Neural cell (in vitro differentiated cells): ENCODE data around the gene SH3YL1. TPM values are rescaled to one million over a fixed set of nuclear protein-coding genes. Genes with fewer than 3 reads are reported as not detected.

ENCODE experiments used
- H2AFZ ChIP-seq: fragments of 200-600, 300-800 bp; sonication (generic), shearing (Covaris generic); 2 replicates; pipeline ENCODE4 v1.6.0; 2014; ENCODE audit warnings: low read depth, mild to moderate bottlenecking, antibody characterized with exemption, low read length, moderate library complexity
- H3F3A ChIP-seq: fragments of 200-600 bp; shearing (Covaris generic); 2 replicates; pipeline ENCODE4 v1.6.1; 2016; ENCODE audit warnings: mild to moderate bottlenecking, moderate library complexity, mixed read lengths, antibody characterized with exemption, low read length; ENCODE audit not compliant: insufficient read depth, poor library complexity, severe bottlenecking
- H3K27ac ChIP-seq: fragments of 200-600, 300-800 bp; sonication (generic), shearing (Covaris generic); 2 replicates; pipeline ENCODE4 v1.5.1; 2014; ENCODE audit warnings: mild to moderate bottlenecking, low read length, moderate library complexity
- H3K27me3 ChIP-seq: fragments of 300-800, 200-600 bp; sonication (generic), shearing (Covaris generic); 2 replicates; pipeline ENCODE4 v1.6.0; 2014; ENCODE audit warnings: mild to moderate bottlenecking, low read depth, low read length, moderate library complexity; ENCODE audit not compliant: insufficient read depth
- H3K36me3 ChIP-seq: fragments of 300-800, 200-600 bp; sonication (generic), shearing (Covaris generic); 2 replicates; pipeline ENCODE4 v1.5.1; 2014; ENCODE audit warnings: mild to moderate bottlenecking, antibody characterized with exemption, low read length, moderate library complexity; ENCODE audit not compliant: insufficient read depth
- H3K4me2 ChIP-seq: fragments of 300-800, 200-600 bp; sonication (generic), shearing (Covaris generic); 2 replicates; pipeline ENCODE4 v1.6.0; 2014; ENCODE audit warnings: mild to moderate bottlenecking, low read length
- H3K4me3 ChIP-seq: fragments of 300-800, 200-600 bp; sonication (generic), shearing (Covaris generic); 2 replicates; pipeline ENCODE4 v1.5.1; 2014; ENCODE audit warnings: mild to moderate bottlenecking, low read length, moderate library complexity
- H3K79me2 ChIP-seq: fragments of 200-600 bp; shearing (Covaris generic); replicated peaks from 2 replicates; pipeline ENCODE4 v1.6.0; 2014; ENCODE audit warnings: mild to moderate bottlenecking, low read length, moderate library complexity; ENCODE audit not compliant: insufficient read depth
- H3K9ac ChIP-seq: fragments of 300-800, 200-600 bp; sonication (generic), shearing (Covaris generic); 2 replicates; pipeline ENCODE4 v1.6.1; 2016; ENCODE audit warnings: mild to moderate bottlenecking, low read length, mixed read lengths
- H3K9me2 ChIP-seq: fragments of 200-600 bp; shearing (Covaris generic); 2 replicates; pipeline ENCODE4 v1.6.1; 2016; ENCODE audit warnings: mild to moderate bottlenecking, low read length, mixed read lengths; ENCODE audit not compliant: insufficient read depth
- H3K9me3 ChIP-seq: fragments of 200-600, 300-800 bp; sonication (generic), shearing (Covaris generic); 2 replicates; pipeline ENCODE4 v1.6.1; 2016; ENCODE audit warnings: mild to moderate bottlenecking, mixed run types, low read length, moderate library complexity, mixed read lengths
- H4K20me1 ChIP-seq: fragments of 200-600 bp; shearing (Covaris generic); 2 replicates; pipeline ENCODE4 v1.6.1; 2016; ENCODE audit warnings: mild to moderate bottlenecking, mixed run types; ENCODE audit not compliant: insufficient read depth
- CTCF ChIP-seq: fragments of 450-650 bp; IDR thresholded peaks from 2 replicates; pipeline ENCODE4 v1.5.1; 2014; ENCODE audit warnings: antibody characterized with exemption, mild to moderate bottlenecking, moderate library complexity; ENCODE audit not compliant: poor library complexity, severe bottlenecking
- EP300 ChIP-seq: fragments of 450-650 bp; conservative IDR thresholded peaks from 2 replicates; pipeline ENCODE4 v1.6.1; 2014; ENCODE audit warnings: antibody characterized with exemption, mild to moderate bottlenecking, moderate library complexity; ENCODE audit not compliant: poor library complexity, severe bottlenecking
- EZH2 ChIP-seq: fragments of 200-600, 300-800 bp; shearing (Covaris generic), sonication (generic); IDR thresholded peaks from 2 replicates; pipeline ENCODE4 v1.6.1; 2014; ENCODE audit warnings: antibody characterized with exemption, low read length, borderline replicate concordance, mild to moderate bottlenecking; ENCODE audit not compliant: insufficient read depth, poor library complexity, severe bottlenecking
- MXI1 ChIP-seq: fragments of 450-650 bp; conservative IDR thresholded peaks from 2 replicates; pipeline ENCODE4 v1.6.1; 2014; ENCODE audit warnings: antibody characterized with exemption, mild to moderate bottlenecking; ENCODE audit not compliant: poor library complexity, severe bottlenecking
- POLR2AphosphoS5 ChIP-seq: IDR thresholded peaks from 2 replicates; pipeline ENCODE4 v1.6.1; 2012
- RAD21 ChIP-seq: fragments of 450-650 bp; conservative IDR thresholded peaks from 2 replicates; pipeline ENCODE4 v1.6.1; 2014; ENCODE audit warnings: antibody characterized with exemption, mild to moderate bottlenecking, moderate library complexity
- SMC3 ChIP-seq: fragments of 450-650 bp; conservative IDR thresholded peaks from 2 replicates; pipeline ENCODE4 v1.6.1; 2014; ENCODE audit warnings: antibody characterized with exemption, mild to moderate bottlenecking, moderate library complexity; ENCODE audit not compliant: poor library complexity
- TAF1 ChIP-seq: IDR thresholded peaks from 2 replicates; pipeline ENCODE4 v1.6.1; 2012; ENCODE audit warnings: low read depth
- polyA plus RNA-seq: library from polyadenylated mRNA; depleted of rRNA; stranded (reverse); fragments of >200 nt; gene quantifications from 2 replicates; pipeline ENCODE4 v1.2.3, GENCODE V29; 2014
- TF ChIP-seq, protein P1 (sequence below): IDR thresholded peaks from 2 replicates; pipeline ENCODE4 v1.6.1; 2012; ENCODE audit warnings: borderline replicate concordance

Gene SH3YL1
- polyA plus RNA-seq, 1 donor from 2014 or later: 70.6 TPM

GRCh38 chr2:287471-287885 lies 23.6 kb upstream of the SH3YL1 start:
- Histone ChIP-seq H3K9me3 (no peaks in the 10 kb centered on the region), H3F3A (peaks cover 2% of the 10 kb centered on the region), H3K79me2 (no peaks in the 10 kb centered on the region), H3K9me2 (no peaks in the 10 kb centered on the region), H3K9ac (peak overlapping the region; percentile 26), H3K27me3 (peaks cover 71% of the 10 kb centered on the region), H2AFZ (no peak overlapping the region), H3K36me3 (no peaks in the 10 kb centered on the region), H3K27ac (no peak overlapping the region), H3K4me2 (no peak overlapping the region), H4K20me1 (no peaks in the 10 kb centered on the region), H3K4me3 (peak overlapping the region; percentile 60)
- TF ChIP-seq SMC3: no peak
- no peak for TF ChIP-seq POLR2AphosphoS5
- TF ChIP-seq EP300: no peak
- TF ChIP-seq, protein P1, sequence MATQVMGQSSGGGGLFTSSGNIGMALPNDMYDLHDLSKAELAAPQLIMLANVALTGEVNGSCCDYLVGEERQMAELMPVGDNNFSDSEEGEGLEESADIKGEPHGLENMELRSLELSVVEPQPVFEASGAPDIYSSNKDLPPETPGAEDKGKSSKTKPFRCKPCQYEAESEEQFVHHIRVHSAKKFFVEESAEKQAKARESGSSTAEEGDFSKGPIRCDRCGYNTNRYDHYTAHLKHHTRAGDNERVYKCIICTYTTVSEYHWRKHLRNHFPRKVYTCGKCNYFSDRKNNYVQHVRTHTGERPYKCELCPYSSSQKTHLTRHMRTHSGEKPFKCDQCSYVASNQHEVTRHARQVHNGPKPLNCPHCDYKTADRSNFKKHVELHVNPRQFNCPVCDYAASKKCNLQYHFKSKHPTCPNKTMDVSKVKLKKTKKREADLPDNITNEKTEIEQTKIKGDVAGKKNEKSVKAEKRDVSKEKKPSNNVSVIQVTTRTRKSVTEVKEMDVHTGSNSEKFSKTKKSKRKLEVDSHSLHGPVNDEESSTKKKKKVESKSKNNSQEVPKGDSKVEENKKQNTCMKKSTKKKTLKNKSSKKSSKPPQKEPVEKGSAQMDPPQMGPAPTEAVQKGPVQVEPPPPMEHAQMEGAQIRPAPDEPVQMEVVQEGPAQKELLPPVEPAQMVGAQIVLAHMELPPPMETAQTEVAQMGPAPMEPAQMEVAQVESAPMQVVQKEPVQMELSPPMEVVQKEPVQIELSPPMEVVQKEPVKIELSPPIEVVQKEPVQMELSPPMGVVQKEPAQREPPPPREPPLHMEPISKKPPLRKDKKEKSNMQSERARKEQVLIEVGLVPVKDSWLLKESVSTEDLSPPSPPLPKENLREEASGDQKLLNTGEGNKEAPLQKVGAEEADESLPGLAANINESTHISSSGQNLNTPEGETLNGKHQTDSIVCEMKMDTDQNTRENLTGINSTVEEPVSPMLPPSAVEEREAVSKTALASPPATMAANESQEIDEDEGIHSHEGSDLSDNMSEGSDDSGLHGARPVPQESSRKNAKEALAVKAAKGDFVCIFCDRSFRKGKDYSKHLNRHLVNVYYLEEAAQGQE: no peak
- no peak for TF ChIP-seq RAD21
- no peak for TF ChIP-seq MXI1
- TF ChIP-seq EZH2: no peak
- no peak for TF ChIP-seq CTCF
- TF ChIP-seq TAF1: no peak

- no peaks in the 10 kb centered on the region for H3K9me3 ChIP-seq
- H3K27me3 ChIP-seq: peaks cover 68% of the 10 kb centered on the region
- H2AFZ ChIP-seq: no peak overlapping the region
- H3K4me2 ChIP-seq: peak overlapping the region; percentile 28
- no peak overlapping the region for H3K27ac ChIP-seq
- TF ChIP-seq TAF1 (no peak), EZH2 (peak; percentile 38), MXI1 (no peak), POLR2AphosphoS5 (no peak), EP300 (no peak)
- H3K79me2 ChIP-seq: no peaks in the 10 kb centered on the region
- H3K9ac ChIP-seq: no peak overlapping the region
- no peaks in the 10 kb centered on the region for H3K9me2 ChIP-seq
- H3K36me3 ChIP-seq: no peaks in the 10 kb centered on the region
- no peaks in the 10 kb centered on the region for H4K20me1 ChIP-seq
- H3F3A ChIP-seq: peaks cover 2% of the 10 kb centered on the region
- peak overlapping the region; percentile 60 for H3K4me3 ChIP-seq
Observed at GRCh38 chr2:286774-287392, 23.1 kb upstream of the SH3YL1 start.
